NCI-H1436 (cell line): Measurements from ENCODE around the gene ZNF217.
A peak's percentile ranks its signal among the peaks of the same experiment; 100 is the strongest.
"Not testable (repeated sequence)": the region's sequence is repeated elsewhere in the genome, so short reads cannot be mapped to it uniquely, and the experiment has no call there.

Experiments
- DNase-seq: peaks from one replicate; lab custom pipeline; 2025; lab: John Stamatoyannopoulos, UW

The ZNF217 gene

GRCh38 chr20:53583660-53584549 is 9.7 kb downstream of the ZNF217 start:
- DNase-seq, result not testable (repeated sequence)

- no peak for DNase-seq
Observed at GRCh38 chr20:53582574-53583351, 10.9 kb downstream of the ZNF217 start.

- DNase-seq, result no peak
Observed at GRCh38 chr20:53582251-53582570, 11.4 kb downstream of the ZNF217 start.

GRCh38 chr20:53581444-53582250 is 12.0 kb downstream of the ZNF217 start:
- no peak for DNase-seq

GRCh38 chr20:53580376-53581111 is 13.1 kb downstream of the ZNF217 start:
- no peak for DNase-seq

GRCh38 chr20:53579581-53580375 is 13.9 kb downstream of the ZNF217 start:
- DNase-seq, result no peak

- no peak for DNase-seq
Observed at GRCh38 chr20:53579266-53579580, 14.4 kb downstream of the ZNF217 start.

- DNase-seq, result peak; percentile 74
Observed at GRCh38 chr20:53578492-53579222, 15.0 kb downstream of the ZNF217 start.

GRCh38 chr20:53576586-53577318 is 16.9 kb downstream of the ZNF217 start:
- no peak for DNase-seq

GRCh38 chr20:53576195-53576580 is 17.5 kb downstream of the ZNF217 start:
- DNase-seq, result no peak

GRCh38 chr20:53575481-53576194 is 18.0 kb downstream of the ZNF217 start:
- no peak for DNase-seq

GRCh38 chr20:53574819-53575218 is 18.8 kb downstream of the ZNF217 start:
- no peak for DNase-seq

- no peak for DNase-seq
Observed at GRCh38 chr20:53574259-53574789, 19.3 kb downstream of the ZNF217 start.

- no peak for DNase-seq
Observed at GRCh38 chr20:53571555-53572286, 21.9 kb downstream of the ZNF217 start.

- no peak for DNase-seq
Observed at GRCh38 chr20:53570446-53571276, 23.0 kb downstream of the ZNF217 start.

- no peak for DNase-seq
Observed at GRCh38 chr20:53569606-53570307, 23.9 kb downstream of the ZNF217 start.
